ENCODE measurements around the gene IGHMBP2. TPM values are rescaled to one million over a fixed set of nuclear protein-coding genes. Genes with fewer than 3 reads are reported as not detected.

IGHMBP2 gene
- total RNA-seq, 4 donors from 2014 or later: 10.2 to 18.4 (median 11.7) TPM

DNA sequence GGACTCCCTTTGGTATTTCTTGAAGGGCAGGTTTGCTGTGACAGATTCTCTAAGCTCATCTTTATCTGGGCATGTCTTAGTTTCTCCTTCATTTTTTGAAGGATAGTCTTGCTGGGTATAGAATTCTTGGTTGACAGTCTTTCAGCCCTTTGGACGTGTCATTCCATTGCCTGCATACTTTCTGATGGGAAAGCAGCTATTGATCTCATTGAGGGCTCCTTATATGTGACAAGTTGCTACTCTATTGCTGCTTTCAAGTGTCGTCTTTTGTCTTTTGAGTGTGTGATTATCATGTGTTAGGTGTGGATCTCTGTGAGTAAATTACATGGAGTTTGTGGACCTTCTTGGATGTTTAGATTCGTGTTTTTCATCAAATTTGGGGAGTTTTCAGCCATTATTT is 21.9 kb downstream of the IGHMBP2 start:
- no peaks in the 10 kb centered on the region for H3K27me3 ChIP-seq
- TF ChIP-seq POLR2A (IDR thresholded peaks at IDR 0.05): no peak
- no peak for TF ChIP-seq CTCF (IDR thresholded peaks at IDR 0.05)
- no peaks in the 10 kb centered on the region for H3K4me1 ChIP-seq
- WGBS, 2 donors: 94 to 95% methylated on average over 3 of the region's 3 CpGs
- H3K36me3 ChIP-seq: peaks cover 28 to 56% of the 10 kb centered on the region in 2 donors
- H3K9me3 ChIP-seq: no peaks in the 10 kb centered on the region
- intact Hi-C loops (cut with DNase I): no loop called here
- no peak overlapping the region for H3K4me3 ChIP-seq (replicated peaks in 1 of 3)
- DNase-seq: no peak
- H3K27ac ChIP-seq: no peak overlapping the region

- Histone ChIP-seq H3K27ac (no peak overlapping the region), H3K9me3 (no peaks in the 10 kb centered on the region), H3K4me1 (no peaks in the 10 kb centered on the region), H3K27me3 (no peaks in the 10 kb centered on the region), H3K4me3 (replicated peaks in 1 of 3) (no peak overlapping the region), H3K36me3 (peaks cover 30 to 51% of the 10 kb centered on the region in 2 donors)
- intact Hi-C loops (cut with DNase I): no loop called here
- no peak for DNase-seq
- TF ChIP-seq CTCF (IDR thresholded peaks at IDR 0.05) (no peak), POLR2A (IDR thresholded peaks at IDR 0.05) (no peak)
- 62 to 78% methylated on average over 12 of the region's 12 CpGs for WGBS, 2 donors
Observed at GRCh38 chr11:68927280-68928135, 23.8 kb downstream of the IGHMBP2 start.

DNA sequence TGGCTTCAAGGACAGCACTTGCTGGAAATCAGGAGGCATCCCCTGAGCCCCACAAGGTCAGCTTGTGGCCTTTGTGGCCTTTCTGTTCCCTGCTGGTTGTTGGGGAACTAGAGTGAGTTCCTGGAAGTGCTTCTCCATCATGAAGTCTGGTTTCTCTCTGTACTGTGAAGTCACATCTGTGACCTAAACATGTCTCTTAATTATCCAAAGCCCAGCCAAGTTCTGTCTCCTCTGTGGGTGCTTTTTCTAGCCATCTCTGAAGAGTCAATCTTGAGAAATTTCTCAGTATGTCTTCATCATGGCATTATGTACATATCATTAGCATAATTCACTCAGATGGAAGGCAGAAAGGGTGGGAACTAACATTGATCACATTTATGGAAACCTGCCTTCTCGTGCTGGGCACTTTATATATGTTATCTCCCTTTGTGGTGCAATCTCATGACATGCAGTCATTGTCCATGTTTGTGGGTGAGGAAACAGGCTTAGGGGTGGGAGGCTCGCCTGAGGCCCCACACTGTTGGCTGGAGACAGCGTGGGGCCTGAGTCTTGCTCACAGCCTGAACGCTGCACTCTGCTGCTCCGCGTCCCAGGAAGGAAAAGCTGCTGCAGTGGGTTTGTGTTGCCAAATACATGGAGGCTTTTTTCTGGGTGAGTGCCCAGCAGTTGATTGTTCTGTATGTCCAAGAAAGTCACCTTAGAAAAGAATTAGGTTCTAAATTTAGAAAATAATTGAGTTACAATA is 24.6 kb downstream of the IGHMBP2 start:
- intact Hi-C loops (cut with DNase I): no loop called here
- no peak overlapping the region for H3K27ac ChIP-seq
- H3K36me3 ChIP-seq: peaks cover 30 to 51% of the 10 kb centered on the region in 2 donors
- no peak overlapping the region for H3K4me3 ChIP-seq (replicated peaks in 1 of 3)
- WGBS, 2 donors: 81 to 92% methylated on average over 6 of the region's 6 CpGs
- DNase-seq: no peak
- H3K4me1 ChIP-seq: no peaks in the 10 kb centered on the region
- no peaks in the 10 kb centered on the region for H3K27me3 ChIP-seq
- TF ChIP-seq POLR2A (IDR thresholded peaks at IDR 0.05): no peak
- no peak for TF ChIP-seq CTCF (IDR thresholded peaks at IDR 0.05)
- no peaks in the 10 kb centered on the region for H3K9me3 ChIP-seq

DNA sequence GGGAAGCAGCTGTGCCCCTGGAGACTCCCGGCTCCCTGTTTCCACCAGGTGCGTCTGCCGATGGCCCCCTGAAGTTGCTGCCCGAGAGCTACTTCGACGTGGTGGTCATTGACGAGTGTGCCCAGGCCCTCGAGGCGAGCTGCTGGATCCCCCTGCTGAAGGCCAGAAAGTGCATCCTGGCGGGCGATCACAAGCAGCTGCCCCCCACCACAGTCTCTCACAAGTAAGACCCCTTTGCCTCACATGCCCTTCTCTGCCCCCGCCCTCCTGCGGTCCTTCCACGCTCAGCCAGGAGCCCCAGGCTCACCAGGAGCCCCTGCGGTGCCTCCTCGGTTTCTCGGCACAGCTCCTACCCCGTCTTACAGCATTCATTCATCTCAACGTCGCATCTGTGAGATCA is 25.4 kb downstream of the IGHMBP2 start:
- 97 to 99% methylated on average over 11 to 20 of the region's 20 CpGs for WGBS, 2 donors
- H3K9me3 ChIP-seq: no peaks in the 10 kb centered on the region

More for the DNA sequence above, 25.4 kb downstream of the IGHMBP2 start:
- Histone ChIP-seq H3K4me1 (no peaks in the 10 kb centered on the region), H3K36me3 (peaks cover 36 to 44% of the 10 kb centered on the region in 2 donors), H3K27ac (no peak overlapping the region), H3K4me3 (replicated peaks in 1 of 3) (no peak overlapping the region), H3K27me3 (no peaks in the 10 kb centered on the region)
- no peak for DNase-seq
- TF ChIP-seq CTCF (IDR thresholded peaks at IDR 0.05) (no peak), POLR2A (IDR thresholded peaks at IDR 0.05) (no peak)
- intact Hi-C loops (cut with DNase I): no loop called here
